MV-4-11 (cell line): ENCODE data around the gene CHGA.

ENCODE experiments used
- DNase-seq: peaks from one replicate; lab custom pipeline; 2025; lab: John Stamatoyannopoulos, UW

CHGA gene

GRCh38 chr14:92960706-92961566 lies 38.0 kb downstream of the CHGA start:
- no peak for DNase-seq

DNA sequence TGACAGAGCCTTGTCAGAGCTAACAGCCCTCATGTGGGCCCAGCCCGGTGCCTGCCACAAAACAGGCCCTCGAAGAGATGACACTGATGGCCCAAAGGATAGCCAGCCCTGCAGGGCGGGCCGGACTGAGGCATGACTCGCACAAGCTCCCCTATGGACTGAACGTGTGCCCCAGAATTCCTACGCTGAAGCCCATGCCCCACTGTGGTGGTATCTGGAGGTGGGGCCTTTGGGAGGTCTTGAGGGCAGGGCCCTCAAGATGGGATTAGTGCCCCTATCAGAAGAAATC lies 38.6 kb downstream of the CHGA start:
- DNase-seq = no peak

DNA sequence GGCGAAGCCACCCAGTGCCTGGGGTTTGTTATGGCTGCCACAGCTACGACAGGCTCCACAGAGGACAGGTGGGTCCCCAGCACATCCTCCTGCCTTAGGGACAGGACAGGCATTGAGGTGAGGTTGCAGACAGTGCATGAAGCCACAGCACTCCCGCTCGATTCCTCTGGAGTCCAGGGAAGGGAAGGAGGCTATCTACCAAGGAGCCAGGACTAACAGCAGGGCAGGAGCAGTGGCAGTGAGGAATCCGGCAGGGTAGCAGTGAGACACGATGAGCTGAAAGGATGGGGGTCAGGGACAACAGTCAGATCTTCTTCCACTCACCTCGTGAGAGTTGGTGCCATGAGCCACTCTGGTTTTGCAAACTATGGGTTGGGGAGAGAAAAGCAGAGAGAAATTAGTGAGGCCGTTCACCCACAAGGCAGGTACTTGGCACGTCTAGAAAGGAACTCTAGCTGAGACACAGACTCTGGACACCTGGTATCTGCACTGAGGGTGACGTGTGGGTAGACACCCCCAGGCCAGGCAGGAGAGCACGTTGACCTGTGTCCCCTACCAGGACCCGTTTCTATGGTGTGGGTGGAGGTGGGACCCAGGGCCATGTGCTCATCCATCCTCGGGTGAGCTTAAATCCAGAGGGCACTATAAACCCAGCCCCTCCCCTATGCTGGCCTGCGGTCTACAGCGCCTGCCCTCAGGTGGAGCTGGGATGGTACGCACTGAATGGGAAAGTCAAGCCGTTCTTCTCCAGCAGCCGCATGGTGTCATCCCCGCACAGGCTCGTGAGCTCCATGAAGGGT lies 39.3 kb downstream of the CHGA start:
- DNase-seq = no peak

- no peak for DNase-seq
Measured at GRCh38 chr14:92962831-92963095, 39.8 kb downstream of the CHGA start.

DNA sequence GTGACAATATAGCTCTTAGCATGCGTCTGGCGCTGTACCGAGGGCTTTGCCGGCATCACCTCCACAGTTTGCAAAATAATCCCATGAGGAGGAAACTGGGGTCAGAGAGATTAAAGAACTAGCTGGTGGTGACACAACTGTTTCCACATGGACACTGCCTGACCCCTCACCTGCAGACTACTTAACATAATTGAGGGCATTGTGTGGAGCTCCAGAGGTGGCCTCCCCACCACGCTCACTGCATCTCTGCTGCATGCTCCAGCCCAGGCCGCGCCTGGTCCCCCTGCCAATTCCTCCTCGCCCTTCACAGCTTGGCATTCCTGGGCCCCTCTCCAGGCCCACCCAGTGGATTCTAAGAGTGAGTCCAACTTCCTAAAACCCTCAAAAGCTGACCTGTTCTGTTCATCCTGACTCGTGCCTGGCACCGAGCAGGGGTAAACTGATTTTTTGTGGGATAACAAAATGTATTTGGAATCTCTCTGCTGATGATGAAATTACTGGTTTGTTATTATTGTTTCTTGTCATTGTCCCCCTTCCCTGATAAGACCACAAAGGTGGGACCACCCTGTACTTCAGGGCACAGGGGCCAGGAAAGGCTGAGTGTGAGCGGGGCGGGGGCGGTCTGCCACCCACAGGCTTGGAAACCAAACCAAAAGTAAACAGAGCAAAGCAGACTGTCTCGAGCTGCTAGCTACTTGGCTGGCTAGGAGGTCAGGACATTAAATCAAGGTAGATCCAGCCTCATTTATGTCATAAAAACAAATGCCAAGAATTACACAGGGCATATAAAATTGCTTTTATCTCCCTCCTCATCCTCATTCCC lies 40.6 kb downstream of the CHGA start:
- no peak for DNase-seq

DNA sequence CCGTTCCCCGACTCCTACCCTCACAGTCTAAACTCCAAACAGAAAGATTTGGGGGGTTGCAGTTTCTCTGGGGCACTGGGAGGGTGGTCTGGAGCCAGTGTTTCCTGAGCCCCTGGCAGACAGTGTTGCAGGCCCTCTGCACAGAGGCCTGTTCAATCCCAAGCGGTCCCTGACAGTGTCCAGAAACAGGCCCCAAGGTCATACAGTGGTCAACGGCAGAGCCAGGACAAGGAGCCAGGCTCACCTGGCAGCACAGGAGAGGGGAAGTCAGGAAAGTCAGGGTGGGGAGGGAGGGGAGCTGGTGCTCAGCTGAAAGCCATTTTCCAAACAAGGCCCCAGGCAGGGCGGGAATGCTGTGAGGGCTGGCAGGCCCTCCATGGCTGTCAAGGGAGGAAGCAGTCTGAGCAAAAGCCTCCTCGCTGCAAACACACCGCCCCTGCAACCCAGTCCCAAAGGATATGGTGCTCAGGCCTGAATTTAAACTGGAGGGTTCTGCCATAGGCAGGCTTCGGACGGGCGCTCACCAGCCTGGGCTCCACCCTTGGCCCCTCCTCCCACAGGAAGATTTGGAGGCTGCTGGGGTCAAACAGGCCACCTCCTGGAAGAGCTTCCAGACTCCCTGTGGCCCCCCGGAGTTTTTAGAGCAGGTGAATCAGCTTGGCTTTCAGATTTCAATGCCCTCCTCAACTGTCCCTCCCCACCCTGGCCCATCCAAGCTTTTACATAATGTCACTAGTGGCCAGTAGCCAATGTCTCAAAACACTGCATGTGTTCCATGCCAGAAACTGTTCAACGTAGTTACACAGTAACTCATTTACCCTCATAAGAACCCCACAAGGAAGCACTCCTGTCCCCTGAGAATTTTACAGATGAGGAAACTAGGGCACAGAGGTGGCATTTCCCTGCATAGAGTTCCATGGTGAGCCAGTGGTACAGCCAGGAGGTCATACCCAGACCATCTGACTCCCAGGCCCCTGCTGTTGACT lies 41.5 kb downstream of the CHGA start:
- DNase-seq = no peak

- peak; percentile 76 for DNase-seq
Measured at GRCh38 chr14:92965281-92965680, 42.3 kb downstream of the CHGA start.

DNA sequence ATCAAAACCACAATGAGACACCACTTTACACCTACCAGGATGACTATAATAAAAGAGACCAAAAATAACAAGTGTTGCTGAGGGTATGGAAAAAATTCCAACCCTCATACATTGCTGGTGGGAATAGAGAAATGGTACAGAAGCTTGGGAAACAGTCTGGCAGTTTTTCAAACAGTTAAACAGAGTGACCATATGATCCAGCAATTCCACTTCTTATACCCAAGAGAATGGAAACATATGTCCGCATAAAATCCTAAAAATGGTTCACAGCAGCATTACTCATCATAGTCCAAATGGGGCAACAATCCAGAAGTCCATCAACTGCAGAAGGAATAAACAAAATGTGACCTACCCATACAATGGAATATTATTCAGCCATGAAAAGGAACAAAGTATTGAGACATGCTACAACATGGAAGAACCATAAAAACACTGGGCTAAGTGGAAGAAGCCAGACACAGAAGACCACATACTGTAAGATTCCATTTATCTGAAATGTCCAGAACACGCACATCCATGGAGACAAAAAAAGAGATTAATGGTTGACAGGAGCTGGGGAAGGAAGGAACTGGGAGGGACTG lies 44.5 kb downstream of the CHGA start:
- DNase-seq = no peak

- no peak for DNase-seq
Measured at GRCh38 chr14:92968291-92969020, 45.5 kb downstream of the CHGA start.

- DNase-seq = no peak
Measured at GRCh38 chr14:92969430-92969829, 46.5 kb downstream of the CHGA start.

GRCh38 chr14:92969871-92970270 lies 46.9 kb downstream of the CHGA start:
- DNase-seq = no peak

- DNase-seq = no peak
Measured at GRCh38 chr14:92970271-92970670, 47.3 kb downstream of the CHGA start.

GRCh38 chr14:92971601-92972180 lies 48.7 kb downstream of the CHGA start:
- no peak for DNase-seq

DNA sequence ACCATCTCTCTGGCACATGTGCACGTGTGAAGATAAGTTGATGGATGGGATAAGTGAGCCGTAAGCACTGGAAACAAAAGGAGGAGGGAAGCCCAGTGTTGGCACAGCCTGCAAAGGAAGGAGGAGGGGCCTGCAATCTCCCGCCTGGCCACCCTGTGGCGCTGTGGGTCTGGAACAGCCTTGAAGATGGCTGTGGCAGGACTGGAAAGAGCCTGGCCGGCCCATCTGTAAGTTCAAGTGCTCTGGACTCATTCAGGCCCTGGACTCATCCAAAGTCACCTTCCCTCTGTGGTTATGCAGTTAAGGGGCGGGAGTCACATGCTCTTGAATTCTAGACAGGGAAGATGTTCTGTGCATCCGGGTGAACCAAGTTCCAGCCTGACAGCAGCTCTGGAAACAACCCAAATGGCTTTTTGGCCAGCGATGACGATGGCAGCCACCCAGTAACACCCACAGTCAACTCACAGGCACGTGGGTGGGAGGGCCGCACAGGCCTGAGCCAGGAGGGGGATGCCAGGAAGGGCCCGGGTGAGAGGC lies 50.4 kb downstream of the CHGA start:
- DNase-seq = peak; percentile 5

- DNase-seq = no peak
Measured at GRCh38 chr14:92973798-92974372, 50.9 kb downstream of the CHGA start.

- no peak for DNase-seq
Measured at GRCh38 chr14:92974541-92975345, 51.8 kb downstream of the CHGA start.

DNA sequence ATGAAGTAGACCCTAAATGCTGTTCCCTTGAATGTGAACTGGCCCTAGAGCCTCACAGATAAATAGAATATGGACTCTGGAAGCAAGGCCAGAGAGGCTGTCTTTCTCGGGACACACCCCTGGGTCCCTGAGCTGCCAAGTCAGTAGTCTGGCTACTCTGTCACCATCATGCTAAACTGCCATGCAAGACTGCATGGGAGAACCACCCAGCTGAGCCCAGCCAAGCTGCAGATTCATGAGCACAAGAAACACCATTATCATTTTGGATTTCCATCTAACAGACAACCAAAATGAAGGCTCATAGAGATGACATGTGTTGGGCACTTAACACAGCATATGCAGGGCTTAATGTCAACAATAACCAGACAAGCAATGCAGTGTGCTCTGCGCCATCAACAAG lies 53.3 kb downstream of the CHGA start:
- DNase-seq = no peak

GRCh38 chr14:92978229-92979021 lies 55.5 kb downstream of the CHGA start:
- peak; percentile 26 for DNase-seq
